ENCODE results near the gene CD47. TPM values are rescaled to one million over a fixed set of nuclear protein-coding genes. Genes with fewer than 3 reads are reported as not detected.

The CD47 gene
- total and polyA plus RNA-seq, 9 donors, result 24.1 to 148 (median 55.8) TPM

- Histone ChIP-seq H3K4me3 (no peak overlapping the region), H3K27me3 (no peaks in the 10 kb centered on the region), H3K4me1 (ENCODE audit: insufficient read depth) (peaks cover 4% of the 10 kb centered on the region), H3K27ac (no peak overlapping the region), H3K9me3 (no peaks in the 10 kb centered on the region), H3K36me3 (no peaks in the 10 kb centered on the region)
- TF ChIP-seq CTCF (IDR thresholded peaks at IDR 0.05) (no peak), EP300 (IDR thresholded peaks at IDR 0.05) (no peak), POLR2A (IDR thresholded peaks at IDR 0.05) (no peak)
- DNase-seq, result no peak
- intact Hi-C loops (cut with DNase I), result no loop called here
- WGBS, 3 donors, result 5 to 31% (median 9%) methylated on average over 5 of the region's 5 CpGs
Observed at GRCh38 chr3:108133858-108134554, 43.2 kb upstream of the CD47 start.

GRCh38 chr3:108133048-108133369 is 42.2 kb upstream of the CD47 start:
- no peaks in the 10 kb centered on the region for H3K27me3 ChIP-seq
- TF ChIP-seq EP300 (IDR thresholded peaks at IDR 0.05), result no peak
- H3K4me3 ChIP-seq, result no peak overlapping the region
- H3K36me3 ChIP-seq, result no peaks in the 10 kb centered on the region
- intact Hi-C loops (cut with DNase I), result no loop called here
- no peak for DNase-seq
- H3K4me1 ChIP-seq (ENCODE audit: insufficient read depth), result peaks cover 4% of the 10 kb centered on the region
- no peak overlapping the region for H3K27ac ChIP-seq
- no peaks in the 10 kb centered on the region for H3K9me3 ChIP-seq

GRCh38 chr3:108131475-108132134 is 40.8 kb upstream of the CD47 start:
- H3K27me3 ChIP-seq, result no peaks in the 10 kb centered on the region
- no peak overlapping the region for H3K27ac ChIP-seq
- intact Hi-C loops (cut with DNase I), result no loop called here
- DNase-seq, result no peak
- 88 to 91% (median 89%) methylated on average over 9 of the region's 9 CpGs for WGBS, 3 donors
- peaks cover 4% of the 10 kb centered on the region for H3K4me1 ChIP-seq (ENCODE audit: insufficient read depth)
- no peaks in the 10 kb centered on the region for H3K36me3 ChIP-seq
- no peak overlapping the region for H3K4me3 ChIP-seq
- TF ChIP-seq POLR2A (IDR thresholded peaks at IDR 0.05) (no peak), CTCF (IDR thresholded peaks at IDR 0.05) (no peak), EP300 (IDR thresholded peaks at IDR 0.05) (no peak)
- H3K9me3 ChIP-seq, result no peaks in the 10 kb centered on the region

- Histone ChIP-seq H3K4me3 (no peak overlapping the region), H3K4me1 (ENCODE audit: insufficient read depth) (peaks cover 4% of the 10 kb centered on the region), H3K36me3 (no peaks in the 10 kb centered on the region), H3K27me3 (no peaks in the 10 kb centered on the region), H3K9me3 (no peaks in the 10 kb centered on the region), H3K27ac (no peak overlapping the region)
- DNase-seq, result no peak
- TF ChIP-seq POLR2A (IDR thresholded peaks at IDR 0.05) (no peak), EP300 (IDR thresholded peaks at IDR 0.05) (no peak), CTCF (IDR thresholded peaks at IDR 0.05) (no peak)
- intact Hi-C loops (cut with DNase I), result no loop called here
Observed at GRCh38 chr3:108130701-108131474, 40.1 kb upstream of the CD47 start.

- Histone ChIP-seq H3K9me3 (no peaks in the 10 kb centered on the region), H3K27me3 (no peaks in the 10 kb centered on the region), H3K4me1 (ENCODE audit: insufficient read depth) (peaks cover 4% of the 10 kb centered on the region), H3K27ac (no peak overlapping the region), H3K36me3 (no peaks in the 10 kb centered on the region), H3K4me3 (no peak overlapping the region)
- intact Hi-C loops (cut with DNase I), result no loop called here
- TF ChIP-seq EP300 (IDR thresholded peaks at IDR 0.05) (no peak), CTCF (IDR thresholded peaks at IDR 0.05) (no peak), POLR2A (IDR thresholded peaks at IDR 0.05) (no peak)
- 65 to 88% (median 76%) methylated on average over 4 of the region's 4 CpGs for WGBS, 3 donors
- no peak for DNase-seq
Observed at GRCh38 chr3:108130236-108130635, 39.4 kb upstream of the CD47 start.
